Measurements from ENCODE around the gene CYP19A1.
"Not testable (repeated sequence)": the region's sequence is repeated elsewhere in the genome, so short reads cannot be mapped to it uniquely, and the experiment has no call there.

Gene CYP19A1

DNA sequence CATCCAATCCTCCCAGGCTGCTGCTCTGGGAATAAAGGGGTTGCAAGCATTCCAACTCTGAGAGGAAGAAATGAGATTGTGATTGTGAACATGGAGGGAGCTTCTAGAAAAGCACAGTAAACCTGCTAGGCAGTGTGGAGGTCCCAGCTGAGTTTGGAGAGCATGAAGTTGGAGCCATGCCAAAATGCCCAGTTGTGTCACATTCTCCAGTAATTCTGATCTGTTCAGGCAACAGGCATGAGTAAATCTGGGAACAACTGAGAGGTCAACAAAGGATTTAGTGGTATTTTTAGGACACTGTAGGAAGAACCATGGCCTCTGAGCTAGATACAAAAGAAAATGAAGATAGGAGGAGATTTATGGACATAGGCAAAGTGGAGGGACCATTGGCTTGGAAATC, 74.7 kb downstream of the CYP19A1 start:
- no peaks in the 10 kb centered on the region for H3K27me3 ChIP-seq (ENCODE audit: insufficient read depth, low read depth)

GRCh38 chr15:51263116-51263515, 75.3 kb downstream of the CYP19A1 start:
- no peaks in the 10 kb centered on the region for H3K4me1 ChIP-seq (ENCODE audit: low read depth, poor library complexity, severe bottlenecking)
- no peak overlapping the region for H2AFZ ChIP-seq (ENCODE audit: low read depth)
- H3K79me2 ChIP-seq (ENCODE audit: insufficient read depth, low read depth): no peaks in the 10 kb centered on the region
- H3K27ac ChIP-seq: no peak overlapping the region
- no peaks in the 10 kb centered on the region for H3K27me3 ChIP-seq (ENCODE audit: insufficient read depth, low read depth)
- no peak overlapping the region for H3K4me2 ChIP-seq
- no peak overlapping the region for H3K4me3 ChIP-seq (IDR thresholded peaks at IDR 0.05; ENCODE audit: insufficient read depth, low read depth, low read length)
- no peak overlapping the region for H3K9ac ChIP-seq
- no peak for TF ChIP-seq CTCF (conservative IDR thresholded peaks at IDR 0.05; ENCODE audit: low read depth, low read length)
- no peaks in the 10 kb centered on the region for H4K20me1 ChIP-seq (ENCODE audit: insufficient read depth)
- H3K36me3 ChIP-seq (ENCODE audit: insufficient read depth): no peaks in the 10 kb centered on the region

More for the DNA sequence above, 74.7 kb downstream of the CYP19A1 start:
- H4K20me1 ChIP-seq (ENCODE audit: insufficient read depth): no peaks in the 10 kb centered on the region
- H3K9ac ChIP-seq: no peak overlapping the region
- no peaks in the 10 kb centered on the region for H3K36me3 ChIP-seq (ENCODE audit: insufficient read depth)
- no peak overlapping the region for H3K27ac ChIP-seq
- H3K79me2 ChIP-seq (ENCODE audit: insufficient read depth, low read depth): no peaks in the 10 kb centered on the region
- no peak overlapping the region for H3K4me3 ChIP-seq (IDR thresholded peaks at IDR 0.05; ENCODE audit: insufficient read depth, low read depth, low read length)
- TF ChIP-seq CTCF (conservative IDR thresholded peaks at IDR 0.05; ENCODE audit: low read depth, low read length): no peak
- H2AFZ ChIP-seq (ENCODE audit: low read depth): no peak overlapping the region
- H3K4me2 ChIP-seq: no peak overlapping the region
- H3K4me1 ChIP-seq (ENCODE audit: low read depth, poor library complexity, severe bottlenecking): no peaks in the 10 kb centered on the region

DNA sequence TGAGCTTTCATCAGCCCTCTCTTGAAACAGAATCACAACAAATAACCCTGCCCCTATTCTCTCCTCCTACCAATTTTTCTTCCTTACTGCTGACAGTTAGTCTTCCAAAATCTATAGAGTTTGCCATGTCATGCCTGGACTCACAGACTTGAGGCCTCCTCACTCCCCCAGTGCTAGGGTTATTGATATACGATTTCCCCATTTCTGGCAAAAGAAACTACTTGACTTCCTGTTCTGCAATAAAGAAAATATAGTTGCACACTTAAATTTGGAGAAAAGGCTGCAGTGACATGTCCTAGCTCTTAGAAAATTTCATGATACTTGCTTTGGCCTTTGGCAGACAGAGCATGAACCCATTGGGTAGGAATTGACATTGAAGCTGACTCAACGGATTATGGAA, 75.9 kb downstream of the CYP19A1 start:
- TF ChIP-seq CTCF (conservative IDR thresholded peaks at IDR 0.05; ENCODE audit: low read depth, low read length): no peak
- no peak overlapping the region for H3K27ac ChIP-seq
- no peaks in the 10 kb centered on the region for H3K79me2 ChIP-seq (ENCODE audit: insufficient read depth, low read depth)

GRCh38 chr15:51261113-51261512, 77.3 kb downstream of the CYP19A1 start:
- not testable (repeated sequence) for H3K27me3 ChIP-seq (ENCODE audit: insufficient read depth, low read depth); H4K20me1 ChIP-seq (ENCODE audit: insufficient read depth); H3K4me2 ChIP-seq; H3K9ac ChIP-seq; H3K36me3 ChIP-seq (ENCODE audit: insufficient read depth); H3K4me3 ChIP-seq (IDR thresholded peaks at IDR 0.05; ENCODE audit: insufficient read depth, low read depth, low read length); H3K79me2 ChIP-seq (ENCODE audit: insufficient read depth, low read depth); H2AFZ ChIP-seq (ENCODE audit: low read depth); H3K4me1 ChIP-seq (ENCODE audit: low read depth, poor library complexity, severe bottlenecking); H3K27ac ChIP-seq

More for the DNA sequence above, 75.9 kb downstream of the CYP19A1 start:
- no peak overlapping the region for H2AFZ ChIP-seq (ENCODE audit: low read depth)
- H4K20me1 ChIP-seq (ENCODE audit: insufficient read depth): no peaks in the 10 kb centered on the region
- no peak overlapping the region for H3K4me3 ChIP-seq (IDR thresholded peaks at IDR 0.05; ENCODE audit: insufficient read depth, low read depth, low read length)
- H3K27me3 ChIP-seq (ENCODE audit: insufficient read depth, low read depth): no peaks in the 10 kb centered on the region
- no peak overlapping the region for H3K9ac ChIP-seq
- H3K4me1 ChIP-seq (ENCODE audit: low read depth, poor library complexity, severe bottlenecking): no peaks in the 10 kb centered on the region
- H3K36me3 ChIP-seq (ENCODE audit: insufficient read depth): no peaks in the 10 kb centered on the region
- H3K4me2 ChIP-seq: no peak overlapping the region

DNA sequence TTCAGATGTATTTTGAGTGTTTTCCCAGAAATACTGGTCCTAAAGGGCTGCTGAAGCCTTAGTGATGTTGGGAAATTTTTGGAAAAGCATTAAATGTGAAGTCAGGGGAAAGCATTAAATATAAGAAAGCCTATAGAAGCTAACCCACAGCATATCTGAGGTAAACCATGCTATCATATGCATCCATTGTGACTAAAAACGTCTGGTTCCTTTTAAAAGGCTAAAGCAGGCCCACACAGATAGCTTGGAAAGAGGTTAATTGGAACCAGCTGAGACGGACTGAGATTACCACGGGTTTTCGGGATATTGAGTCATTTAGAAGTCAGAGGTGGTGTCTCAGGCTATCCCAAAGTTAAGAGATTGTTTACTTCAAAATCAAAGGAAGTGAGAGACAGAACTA, 78.2 kb downstream of the CYP19A1 start:
- TF ChIP-seq CTCF (conservative IDR thresholded peaks at IDR 0.05; ENCODE audit: low read depth, low read length): no peak

More for the DNA sequence above, 78.2 kb downstream of the CYP19A1 start:
- no peaks in the 10 kb centered on the region for H3K27me3 ChIP-seq (ENCODE audit: insufficient read depth, low read depth)
- H3K79me2 ChIP-seq (ENCODE audit: insufficient read depth, low read depth): no peaks in the 10 kb centered on the region
- H3K4me2 ChIP-seq: no peak overlapping the region
- no peak overlapping the region for H3K4me3 ChIP-seq (IDR thresholded peaks at IDR 0.05; ENCODE audit: insufficient read depth, low read depth, low read length)
- no peak overlapping the region for H2AFZ ChIP-seq (ENCODE audit: low read depth)
- no peaks in the 10 kb centered on the region for H3K4me1 ChIP-seq (ENCODE audit: low read depth, poor library complexity, severe bottlenecking)
- no peak overlapping the region for H3K9ac ChIP-seq
- no peaks in the 10 kb centered on the region for H4K20me1 ChIP-seq (ENCODE audit: insufficient read depth)
- no peak overlapping the region for H3K27ac ChIP-seq
- no peaks in the 10 kb centered on the region for H3K36me3 ChIP-seq (ENCODE audit: insufficient read depth)

Data from KMS-11 (cell line).